HEK293T (cell line): Measurements from ENCODE around the gene ZNF543.

Experiments
- BHLHE40 ChIP-seq: fragments of 450-650 bp; IDR thresholded peaks from 2 replicates; pipeline ENCODE4 v1.6.1; 2016; ENCODE audit warnings: mild to moderate bottlenecking, moderate library complexity, borderline replicate concordance
- NFRKB ChIP-seq: fragments of 450-650 bp; IDR thresholded peaks from 2 replicates; pipeline ENCODE4 v1.6.1; 2016; ENCODE audit warnings: mild to moderate bottlenecking, moderate library complexity
- SP1 ChIP-seq: fragments of 450-650 bp; IDR thresholded peaks from 2 replicates; pipeline ENCODE4 v1.6.1; 2017

- no peak for TF ChIP-seq SP1
- no peak for TF ChIP-seq NFRKB
- no peak for TF ChIP-seq BHLHE40
These were observed 844 bp downstream of the ZNF543 start for GRCh38 chr19:57321116-57321515.
